Fibroblast of lung (primary cell): ENCODE data around the gene PDLIM4. TPM values are rescaled to one million over a fixed set of nuclear protein-coding genes. Genes with fewer than 3 reads are reported as not detected.

Source experiments
- DNase-seq, 2 donors: peaks; one replicate each; pipeline versions ENCODE4 v3.0.0 to v3.0.0-alpha.2; 2010; ENCODE audit warnings: low read depth in 2 of 2
- H2AFZ ChIP-seq: 2 replicates; pipeline ENCODE4 v1.5.1; 2012; ENCODE audit warnings: low read length, control low read depth, inconsistent platforms
- H3K27ac ChIP-seq: 2 replicates; pipeline ENCODE4 v1.5.1; 2011; ENCODE audit warnings: low read length, control low read depth; ENCODE audit not compliant: insufficient read depth
- H3K27me3 ChIP-seq: 2 replicates; pipeline ENCODE4 v1.5.1; 2011; ENCODE audit warnings: mild to moderate bottlenecking, low read length; ENCODE audit not compliant: control insufficient read depth, insufficient read depth
- H3K36me3 ChIP-seq: 2 replicates; pipeline ENCODE4 v1.5.1; 2011; ENCODE audit warnings: low read length; ENCODE audit not compliant: control insufficient read depth, insufficient read depth
- H3K4me1 ChIP-seq: 2 replicates; pipeline ENCODE4 v1.5.1; 2011; ENCODE audit warnings: low read length; ENCODE audit not compliant: control insufficient read depth, insufficient read depth; ENCODE audit errors: extremely low read depth
- H3K4me2 ChIP-seq: 2 replicates; pipeline ENCODE4 v1.5.1; 2011; ENCODE audit warnings: low read length, control low read depth; ENCODE audit not compliant: insufficient read depth; ENCODE audit errors: extremely low read depth
- H3K4me3 ChIP-seq, 4 experiments: fragments of 200-600 bp in 1 of 4; sonication (generic) in 1 of 4; replicated peaks in 1 of 4; 2 replicates each; pipeline ENCODE4 v1.5.1; 2011 to 2016; ENCODE audit warnings: low read length in 4 of 4, low read depth in 3 of 4, mild to moderate bottlenecking in 3 of 4, control low read depth in 2 of 4, inconsistent platforms in 1 of 4, mixed read lengths in 1 of 4; ENCODE audit not compliant: insufficient read depth in 1 of 4; ENCODE audit errors: control extremely low read depth in 1 of 4
- H3K79me2 ChIP-seq: 2 replicates; pipeline ENCODE4 v1.5.1; 2012; ENCODE audit warnings: mild to moderate bottlenecking, low read length, inconsistent platforms; ENCODE audit not compliant: control insufficient read depth, insufficient read depth
- H3K9ac ChIP-seq: 2 replicates; pipeline ENCODE4 v1.5.1; 2011; ENCODE audit warnings: mild to moderate bottlenecking, low read length, control low read depth; ENCODE audit not compliant: insufficient read depth
- H3K9me3 ChIP-seq: 2 replicates; pipeline ENCODE4 v1.5.1; 2012; ENCODE audit warnings: low read depth, low read length; ENCODE audit not compliant: control insufficient read depth, insufficient read depth
- H4K20me1 ChIP-seq: 2 replicates; pipeline ENCODE4 v1.5.1; 2011; ENCODE audit warnings: low read length; ENCODE audit not compliant: control insufficient read depth, insufficient read depth; ENCODE audit errors: extremely low read depth
- EZH2 ChIP-seq: IDR thresholded peaks from 2 replicates; pipeline ENCODE4 v1.5.1; 2012; ENCODE audit warnings: low read length, control low read depth, mild to moderate bottlenecking; ENCODE audit errors: missing control alignments
- polyA plus RNA-seq, 2 donors: library from polyadenylated mRNA; depleted of rRNA in 1 of 2; stranded (reverse) in 1 of 2; unstranded in 1 of 2; fragments of >200 nt; gene quantifications; 2 replicates each; pipeline ENCODE4 v1.2.1, GENCODE V29; 2011 to 2012; ENCODE audit warnings: missing spikeins in 1 of 2
- total RNA-seq: library from RNA; depleted of rRNA; stranded (reverse); fragments of >200 nt; gene quantifications from 2 replicates; pipeline ENCODE4 v1.2.1, GENCODE V29; 2014
- TF ChIP-seq, protein P1 (sequence below), 2 donors: IDR thresholded peaks in 1 of 2; conservative IDR thresholded peaks in 1 of 2; 1 replicate in 1 of 2; 2 replicates in 1 of 2; pipeline ENCODE4 v1.5.1; 2011 to 2012; ENCODE audit warnings: low read length in 2 of 2, control low read depth in 1 of 2, inconsistent platforms in 1 of 2, low read depth in 1 of 2, mild to moderate bottlenecking in 1 of 2

Gene PDLIM4
- total and polyA plus RNA-seq, 2 donors (not counting 1 experiment from before 2014, with no cell fraction given), result 10.7 to 67.2 TPM

DNA sequence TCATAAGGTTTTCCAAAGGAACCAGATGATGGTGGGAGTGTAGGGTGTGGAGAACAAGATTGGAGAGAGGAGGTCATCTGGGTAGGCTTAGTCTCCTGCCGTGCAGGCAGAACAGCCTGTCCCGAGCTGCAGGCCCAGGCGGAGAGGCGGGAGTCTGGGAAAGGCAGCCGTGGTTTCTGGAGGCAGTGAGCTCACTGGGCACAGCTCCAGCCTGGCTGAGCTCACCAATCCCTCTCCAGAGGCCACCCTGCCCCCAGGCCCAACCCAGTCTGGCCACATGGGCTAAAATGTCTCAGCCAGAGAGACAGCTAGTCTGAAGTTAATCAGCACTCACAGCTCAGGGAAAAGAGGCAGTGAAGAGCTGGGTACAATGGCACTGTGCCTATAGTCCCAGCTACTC, 42.2 kb upstream of the PDLIM4 start:
- Histone ChIP-seq H3K36me3 (peaks cover 16% of the 10 kb centered on the region), H3K4me2 (peak overlapping the region; percentile 11), H3K27me3 (no peaks in the 10 kb centered on the region), H3K79me2 (peaks cover 9% of the 10 kb centered on the region), H3K4me3 (no peak overlapping the region), H3K4me1 (peaks cover 9% of the 10 kb centered on the region), H2AFZ (peak overlapping the region; percentile 71), H3K9me3 (no peaks in the 10 kb centered on the region), H3K27ac (peak overlapping the region; percentile 62), H3K9ac (no peak overlapping the region), H4K20me1 (no peaks in the 10 kb centered on the region)
- DNase-seq, result peak; percentile 97 to 98
- no peak for TF ChIP-seq EZH2
- TF ChIP-seq, protein P1, sequence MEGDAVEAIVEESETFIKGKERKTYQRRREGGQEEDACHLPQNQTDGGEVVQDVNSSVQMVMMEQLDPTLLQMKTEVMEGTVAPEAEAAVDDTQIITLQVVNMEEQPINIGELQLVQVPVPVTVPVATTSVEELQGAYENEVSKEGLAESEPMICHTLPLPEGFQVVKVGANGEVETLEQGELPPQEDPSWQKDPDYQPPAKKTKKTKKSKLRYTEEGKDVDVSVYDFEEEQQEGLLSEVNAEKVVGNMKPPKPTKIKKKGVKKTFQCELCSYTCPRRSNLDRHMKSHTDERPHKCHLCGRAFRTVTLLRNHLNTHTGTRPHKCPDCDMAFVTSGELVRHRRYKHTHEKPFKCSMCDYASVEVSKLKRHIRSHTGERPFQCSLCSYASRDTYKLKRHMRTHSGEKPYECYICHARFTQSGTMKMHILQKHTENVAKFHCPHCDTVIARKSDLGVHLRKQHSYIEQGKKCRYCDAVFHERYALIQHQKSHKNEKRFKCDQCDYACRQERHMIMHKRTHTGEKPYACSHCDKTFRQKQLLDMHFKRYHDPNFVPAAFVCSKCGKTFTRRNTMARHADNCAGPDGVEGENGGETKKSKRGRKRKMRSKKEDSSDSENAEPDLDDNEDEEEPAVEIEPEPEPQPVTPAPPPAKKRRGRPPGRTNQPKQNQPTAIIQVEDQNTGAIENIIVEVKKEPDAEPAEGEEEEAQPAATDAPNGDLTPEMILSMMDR (conservative IDR thresholded peaks at IDR 0.05 in 1 of 2, IDR thresholded peaks at IDR 0.05 in 1 of 2; ENCODE audit: low read depth in 1 of 2, low read length in 2 of 2), result no peak

DNA sequence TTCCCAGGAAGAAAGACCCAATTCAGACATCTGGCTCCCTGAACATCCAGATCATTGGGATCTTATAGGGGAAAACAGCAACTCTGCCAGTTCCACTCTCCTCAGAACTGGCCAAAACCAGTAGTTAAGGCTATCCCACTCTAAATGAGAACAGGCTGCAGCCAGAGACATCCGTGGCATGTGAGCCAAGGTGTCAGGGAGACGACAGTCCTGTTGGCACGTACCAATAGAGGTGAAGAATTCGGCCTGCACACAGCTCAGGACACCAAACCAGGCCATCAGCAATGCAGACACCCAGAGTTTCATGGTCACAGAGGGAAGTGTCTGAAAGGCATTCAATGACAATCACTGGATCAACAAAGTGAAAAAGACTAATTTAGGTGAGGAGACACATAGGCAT, 39.2 kb upstream of the PDLIM4 start:
- no peak for TF ChIP-seq EZH2
- TF ChIP-seq, protein P1 (conservative IDR thresholded peaks at IDR 0.05 in 1 of 2, IDR thresholded peaks at IDR 0.05 in 1 of 2; ENCODE audit: low read depth in 1 of 2, low read length in 2 of 2), result no peak
- Histone ChIP-seq H3K36me3 (peaks cover 9% of the 10 kb centered on the region), H3K79me2 (peaks cover 24% of the 10 kb centered on the region), H3K9ac (no peak overlapping the region), H3K4me1 (peaks cover 19% of the 10 kb centered on the region), H3K27ac (no peak overlapping the region), H3K27me3 (no peaks in the 10 kb centered on the region), H2AFZ (no peak overlapping the region), H3K9me3 (no peaks in the 10 kb centered on the region), H3K4me3 (no peak overlapping the region), H3K4me2 (no peak overlapping the region), H4K20me1 (no peaks in the 10 kb centered on the region)
- DNase-seq, result no peak

DNA sequence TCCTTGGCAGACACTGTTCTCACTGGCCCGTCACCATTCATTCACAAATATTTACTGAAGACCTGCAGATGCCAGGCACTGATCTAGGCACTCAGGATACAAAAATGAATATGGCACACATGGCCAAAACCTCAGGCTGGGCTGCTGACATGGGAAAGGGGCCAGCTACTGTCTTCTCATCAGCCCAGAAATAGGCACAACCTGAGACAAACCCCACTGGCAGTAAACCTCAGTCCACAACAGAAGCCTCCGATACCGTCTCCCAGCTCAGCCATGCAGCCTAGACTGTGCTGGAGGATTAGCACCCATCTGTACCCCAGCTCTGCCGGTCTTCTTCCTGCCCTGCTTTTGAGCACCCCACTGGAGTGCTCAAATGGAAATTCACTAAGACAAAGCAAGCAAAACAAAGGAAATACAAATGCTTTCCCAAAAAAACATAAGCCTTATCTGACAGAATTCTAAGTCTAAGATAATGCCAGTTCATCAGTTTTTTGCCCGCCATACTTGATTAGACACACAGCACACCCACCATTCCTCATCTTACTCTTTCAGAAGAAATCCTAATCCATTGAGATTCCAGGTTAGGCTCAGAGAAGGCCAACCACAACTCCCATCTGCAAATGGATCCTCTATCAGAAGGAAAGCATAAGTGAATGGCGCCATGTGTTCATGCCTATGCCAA, 38.1 kb upstream of the PDLIM4 start:
- Histone ChIP-seq H3K79me2 (peaks cover 35% of the 10 kb centered on the region), H2AFZ (no peak overlapping the region), H3K36me3 (peaks cover 8% of the 10 kb centered on the region), H3K9ac (no peak overlapping the region), H3K4me3 (no peak overlapping the region), H3K27me3 (no peaks in the 10 kb centered on the region), H3K27ac (no peak overlapping the region), H4K20me1 (no peaks in the 10 kb centered on the region), H3K4me1 (peaks cover 22% of the 10 kb centered on the region), H3K4me2 (no peak overlapping the region), H3K9me3 (no peaks in the 10 kb centered on the region)
- TF ChIP-seq, protein P1 (conservative IDR thresholded peaks at IDR 0.05 in 1 of 2, IDR thresholded peaks at IDR 0.05 in 1 of 2; ENCODE audit: low read depth in 1 of 2, low read length in 2 of 2), result no peak
- TF ChIP-seq EZH2, result no peak
- DNase-seq, result no peak
